D341Med (cell line): ENCODE measurements around the gene MANBA.
"Not testable (repeated sequence)": the region's sequence is repeated elsewhere in the genome, so short reads cannot be mapped to it uniquely, and the experiment has no call there.

Experiments
- DNase-seq: peaks from one replicate; pipeline ENCODE4 v3.0.0; 2012; ENCODE audit warnings: low spot score

MANBA gene

GRCh38 chr4:102761906-102762305, 1.1 kb upstream of the MANBA start:
- no peak for DNase-seq

- DNase-seq = no peak
Measured at GRCh38 chr4:102761296-102761701, 531 bp upstream of the MANBA start.

DNA sequence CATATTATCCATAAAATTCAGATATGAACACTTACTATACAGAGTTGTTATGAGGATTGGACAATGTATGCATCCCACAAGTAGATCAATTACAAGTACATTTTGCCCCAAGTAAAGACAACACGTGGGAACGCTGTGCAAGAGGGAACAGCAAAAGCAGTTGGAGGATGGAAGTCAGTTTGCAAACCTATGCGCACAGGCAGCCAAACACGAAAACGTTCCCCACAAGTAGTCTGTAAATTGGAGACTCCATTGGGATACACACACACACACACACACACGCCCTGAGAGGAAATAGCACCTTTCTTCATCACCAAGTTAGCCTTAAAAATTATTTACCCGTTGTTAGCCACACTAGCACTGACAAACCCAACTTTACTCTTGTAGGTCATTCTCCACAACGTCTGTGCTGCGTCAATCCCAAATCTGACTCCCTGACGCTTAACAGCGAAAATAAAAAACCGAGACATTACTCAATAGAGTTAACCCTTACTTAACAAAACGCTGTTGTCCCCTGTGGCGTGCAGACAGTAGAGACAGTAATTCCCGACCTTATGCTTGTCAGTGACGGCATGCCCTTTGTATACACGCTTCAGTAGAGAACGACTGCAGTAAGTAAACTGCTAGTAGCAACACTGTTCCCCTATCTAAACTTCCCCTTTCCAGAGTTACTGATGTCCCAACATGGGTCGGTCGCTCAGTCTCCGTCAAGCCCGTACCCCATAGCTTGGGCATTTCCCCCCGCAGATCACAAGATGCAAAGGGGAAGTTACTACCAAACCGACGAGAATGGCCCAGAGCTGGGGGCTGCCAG, 730 bp downstream of the MANBA start:
- DNase-seq = no peak

DNA sequence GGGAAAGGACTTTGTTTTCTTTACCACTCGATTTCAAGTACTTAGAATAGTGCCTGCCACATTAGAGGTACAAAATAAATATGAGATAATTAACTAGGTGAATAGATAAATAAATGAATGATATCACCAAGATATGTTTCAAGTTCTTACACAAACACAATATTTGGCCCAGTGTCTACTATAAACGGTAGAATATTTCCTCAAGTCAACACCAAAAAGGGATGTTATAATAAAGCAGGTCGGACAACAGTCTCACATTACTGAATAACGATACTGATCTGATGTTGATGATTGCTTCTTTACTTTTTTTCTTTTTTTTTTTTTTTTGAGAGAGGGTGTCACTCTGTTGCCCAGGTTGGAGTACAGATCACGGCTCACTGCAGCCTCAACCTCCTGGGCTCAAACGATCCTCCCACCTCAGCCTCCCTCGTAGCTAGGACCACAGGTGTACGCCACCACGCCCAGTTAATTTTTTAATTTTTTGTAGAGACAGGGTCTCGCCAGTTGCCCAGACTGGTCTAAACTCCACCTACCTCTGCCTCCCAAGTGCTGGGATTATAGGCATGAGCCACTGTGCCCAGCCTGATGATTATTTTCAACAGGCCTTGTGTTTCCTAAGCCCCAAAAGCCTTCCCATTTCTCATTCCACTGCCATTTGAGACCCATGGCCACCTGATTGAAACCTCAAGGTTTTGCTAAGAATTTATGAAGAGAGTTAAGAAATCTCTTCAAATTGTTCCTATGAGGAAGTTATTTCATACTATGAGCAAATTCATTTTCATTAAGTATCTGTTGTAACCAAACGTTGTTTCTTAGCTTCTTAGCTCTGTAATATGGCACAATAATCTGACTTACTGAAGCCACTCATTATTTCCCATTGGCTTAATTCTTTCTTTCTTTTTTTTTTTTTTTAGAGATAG, 2.3 kb downstream of the MANBA start:
- no peak for DNase-seq

DNA sequence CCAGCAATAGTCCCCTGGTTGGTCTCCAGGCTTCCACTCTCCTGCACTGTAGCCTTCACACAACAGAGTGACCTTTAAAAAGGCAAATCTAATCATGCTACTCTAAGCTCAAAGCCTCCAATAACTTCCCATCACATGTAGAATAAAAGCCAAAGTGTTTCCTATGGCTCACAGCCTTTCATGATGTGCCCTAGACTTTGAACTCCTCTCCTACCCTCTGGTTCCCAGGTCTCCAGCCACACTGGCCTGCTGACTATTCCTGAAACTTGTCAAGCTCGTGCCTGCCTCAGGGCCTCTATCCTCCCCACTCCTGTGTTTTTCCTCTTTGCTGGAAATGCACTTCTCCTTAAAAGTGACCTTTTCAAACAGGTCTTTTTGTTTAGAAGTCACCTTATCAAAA, 3.1 kb downstream of the MANBA start:
- no peak for DNase-seq

DNA sequence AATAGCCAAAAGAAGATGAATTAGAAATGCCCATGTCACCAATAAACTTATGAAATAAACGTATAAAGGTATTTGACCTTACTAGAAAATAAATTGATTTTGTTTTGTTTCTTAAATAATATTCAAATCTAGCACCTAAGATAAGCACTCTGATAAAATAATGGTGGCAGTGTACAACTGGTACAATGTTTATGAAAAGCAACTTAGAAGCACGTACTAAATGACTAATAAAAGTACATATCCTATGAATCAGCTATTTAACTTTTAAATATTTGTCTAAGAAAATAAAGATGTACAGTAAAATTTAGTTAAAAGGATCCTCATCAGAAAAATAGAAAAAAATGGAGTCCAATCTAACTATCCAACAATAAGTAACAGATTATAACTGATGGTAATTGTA, 6.7 kb downstream of the MANBA start:
- DNase-seq = no peak

GRCh38 chr4:102751941-102752340, 8.8 kb downstream of the MANBA start:
- DNase-seq = no peak

GRCh38 chr4:102743352-102743751, 17.4 kb downstream of the MANBA start:
- not testable (repeated sequence) for DNase-seq

DNA sequence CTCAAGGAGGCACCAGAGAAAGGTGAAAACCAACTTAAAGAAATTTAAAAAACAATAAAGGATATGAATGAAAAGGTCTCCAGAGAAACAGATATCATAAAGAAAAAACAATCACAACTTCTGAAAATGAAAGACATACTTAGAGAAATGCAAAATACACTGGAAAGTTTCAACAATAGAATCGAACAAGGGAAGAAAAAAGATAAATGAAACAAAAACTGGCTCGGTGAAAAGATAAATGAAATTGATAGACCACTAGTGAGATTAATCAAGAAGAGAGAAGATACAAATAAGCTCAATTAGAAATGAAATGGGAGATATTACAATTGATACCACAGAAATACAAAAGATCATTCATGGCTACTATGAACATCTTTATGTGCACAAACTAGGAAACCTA, 22.0 kb downstream of the MANBA start:
- not testable (repeated sequence) for DNase-seq

GRCh38 chr4:102736636-102737549, 23.9 kb downstream of the MANBA start:
- no peak for DNase-seq

DNA sequence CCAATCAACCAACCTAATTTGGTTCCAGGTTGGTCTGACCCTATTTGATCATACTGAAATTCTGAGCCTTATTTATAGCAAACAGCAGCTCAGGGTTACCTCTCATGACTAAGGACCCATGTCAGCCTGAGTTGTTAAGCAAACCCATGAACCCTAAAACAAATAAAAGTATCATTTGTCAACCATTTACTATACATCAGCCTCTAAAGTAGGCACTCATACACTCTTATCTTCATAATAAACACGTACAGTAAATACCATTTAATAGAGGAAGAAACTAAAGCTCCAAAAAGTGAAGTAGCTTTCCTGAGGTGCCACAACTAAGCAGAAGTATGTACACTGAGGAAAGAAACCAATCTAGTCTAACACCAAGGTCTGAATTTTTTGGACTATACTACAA, 25.2 kb downstream of the MANBA start:
- DNase-seq = no peak

GRCh38 chr4:102734591-102735385, 26.0 kb downstream of the MANBA start:
- DNase-seq = no peak

DNA sequence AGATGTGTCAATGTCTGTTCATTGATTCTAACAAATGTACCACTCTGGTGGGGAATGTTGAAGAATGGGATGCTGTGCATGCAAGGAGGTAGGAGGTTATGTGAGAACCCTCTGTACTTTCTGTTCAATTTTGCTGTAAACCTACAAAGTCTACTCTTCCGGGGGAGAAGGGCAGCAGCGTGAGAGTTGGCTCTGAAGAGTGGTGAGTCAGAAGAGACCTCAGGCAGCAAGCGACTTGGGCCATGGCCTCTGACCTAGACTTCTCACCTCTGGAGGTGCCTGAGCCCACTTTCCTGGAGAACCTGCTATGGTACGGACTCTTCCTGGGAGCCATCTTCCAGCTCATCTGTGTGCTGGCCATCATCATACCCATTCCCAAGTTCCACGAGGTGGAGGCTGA, 26.7 kb downstream of the MANBA start:
- DNase-seq = no peak

DNA sequence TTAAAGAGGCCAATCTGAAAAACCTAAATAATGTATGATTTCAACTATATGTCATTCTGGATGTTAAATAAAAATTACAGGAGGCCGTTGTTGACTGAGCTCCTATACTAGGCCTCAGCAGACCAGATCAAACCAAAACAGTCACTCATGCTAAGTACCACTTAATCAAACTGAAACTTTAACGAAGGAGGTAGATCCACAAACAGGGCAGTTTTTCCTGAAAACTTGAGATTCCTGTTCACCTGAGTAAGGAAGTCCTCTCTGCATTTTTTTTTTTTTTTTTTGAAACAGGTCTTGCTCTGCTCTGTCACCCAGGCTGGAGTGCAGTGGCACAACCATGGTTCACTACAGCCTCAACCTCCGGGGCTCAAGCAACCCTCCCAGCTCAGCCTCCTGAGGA, 27.7 kb downstream of the MANBA start:
- no peak for DNase-seq

GRCh38 chr4:102732678-102733077, 28.1 kb downstream of the MANBA start:
- no peak for DNase-seq

DNA sequence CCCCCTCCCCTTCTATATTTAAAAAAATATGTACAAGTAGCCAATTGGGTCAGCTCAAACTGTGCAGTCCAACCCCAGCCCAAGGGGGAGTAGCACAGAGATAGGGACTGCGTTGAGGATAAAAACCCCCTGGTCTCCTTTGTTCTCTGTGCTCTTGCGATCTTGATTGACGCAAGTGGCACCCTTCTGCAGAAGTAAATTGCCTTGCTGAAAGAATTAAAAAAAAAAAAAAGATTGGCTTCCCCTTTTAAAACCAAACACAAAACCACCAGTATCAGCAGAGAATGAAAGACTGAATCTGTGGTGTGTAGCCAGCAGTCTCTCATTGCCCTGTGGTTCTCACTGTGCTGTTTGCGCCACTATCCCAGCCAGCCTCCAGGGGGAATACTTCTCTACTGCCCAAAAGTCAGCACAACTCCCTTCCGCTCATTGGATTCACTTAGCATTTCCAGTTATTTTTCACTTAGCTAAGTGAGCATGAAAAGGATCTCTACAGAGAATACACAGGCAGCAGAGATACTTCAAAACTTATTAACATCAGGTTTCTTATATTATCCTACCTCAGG, 29.7 kb downstream of the MANBA start:
- DNase-seq = peak; percentile 36

DNA sequence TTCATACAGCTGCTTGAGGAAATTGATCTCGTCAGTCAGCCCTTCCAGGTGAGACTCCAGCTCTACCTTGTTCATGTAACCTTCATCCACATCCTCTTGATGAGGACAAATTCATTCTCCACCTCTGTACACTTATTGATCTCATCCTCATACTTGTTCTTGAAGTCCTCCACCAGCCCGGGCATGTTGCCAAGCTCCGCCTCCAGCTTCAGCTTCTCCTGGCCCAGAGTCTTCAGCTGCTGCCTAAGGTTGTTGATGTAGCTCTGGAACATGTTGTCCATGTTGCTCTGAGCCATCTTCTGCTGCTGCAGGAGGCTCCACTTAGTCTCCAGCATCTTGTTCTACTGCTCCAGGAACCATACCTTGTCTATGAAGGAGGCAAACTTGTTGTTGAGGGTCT, 31.3 kb downstream of the MANBA start:
- not testable (repeated sequence) for DNase-seq

DNA sequence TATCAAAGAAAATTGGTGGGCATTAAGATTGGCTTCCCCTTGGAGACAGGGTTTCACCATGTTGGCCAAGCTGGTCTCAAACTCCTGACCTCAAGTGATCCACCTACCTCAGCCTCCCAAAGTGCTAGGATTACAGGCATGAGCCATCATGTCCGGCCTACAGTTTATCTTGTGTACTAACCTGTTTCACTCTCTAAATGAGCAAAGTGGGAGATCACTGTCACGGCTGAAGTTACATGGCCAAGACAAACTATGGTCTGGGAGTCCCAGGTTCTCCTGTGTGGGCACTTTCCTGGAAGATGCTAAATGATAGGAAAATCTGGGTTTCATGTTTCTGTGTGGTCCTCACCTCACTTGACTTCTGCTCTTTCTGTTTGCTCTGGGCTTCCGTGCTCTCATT, 33.8 kb downstream of the MANBA start:
- DNase-seq = not testable (repeated sequence)

DNA sequence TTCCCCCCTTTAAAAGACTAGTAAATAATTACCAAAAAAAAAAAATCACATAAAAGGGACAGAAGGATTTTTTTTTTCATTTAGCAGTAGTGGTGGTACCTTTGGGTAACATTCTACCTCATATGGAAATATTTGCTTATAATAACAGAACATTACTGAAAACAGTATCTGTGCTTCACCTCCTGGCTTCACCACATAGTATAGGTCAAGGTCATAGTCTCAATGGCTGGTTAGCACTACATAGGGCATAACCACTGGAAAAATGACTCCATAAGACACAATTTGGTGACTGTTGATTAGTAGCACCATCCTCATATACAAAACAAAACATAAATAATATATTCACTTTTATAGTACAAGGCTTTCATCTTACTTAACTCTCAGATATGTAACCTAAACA, 34.7 kb downstream of the MANBA start:
- no peak for DNase-seq

DNA sequence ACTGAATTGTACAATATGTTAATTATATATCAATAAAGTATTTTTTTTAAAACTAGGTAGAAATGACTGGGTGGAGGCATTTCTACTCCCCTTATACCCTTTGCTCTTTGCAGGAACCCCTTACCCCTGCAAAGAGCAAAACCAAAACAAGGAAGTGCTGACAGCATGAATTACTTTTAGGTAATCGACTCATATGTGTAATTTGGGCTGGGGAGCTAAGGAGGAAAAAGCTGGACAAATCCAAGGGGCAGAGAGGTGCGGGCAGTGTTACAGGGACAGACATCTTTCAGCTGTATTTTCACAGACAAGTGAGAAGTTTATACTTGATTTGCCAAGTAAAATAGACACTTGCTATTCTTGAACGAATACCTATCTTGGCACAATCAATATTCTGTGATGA, 35.5 kb downstream of the MANBA start:
- DNase-seq = no peak

DNA sequence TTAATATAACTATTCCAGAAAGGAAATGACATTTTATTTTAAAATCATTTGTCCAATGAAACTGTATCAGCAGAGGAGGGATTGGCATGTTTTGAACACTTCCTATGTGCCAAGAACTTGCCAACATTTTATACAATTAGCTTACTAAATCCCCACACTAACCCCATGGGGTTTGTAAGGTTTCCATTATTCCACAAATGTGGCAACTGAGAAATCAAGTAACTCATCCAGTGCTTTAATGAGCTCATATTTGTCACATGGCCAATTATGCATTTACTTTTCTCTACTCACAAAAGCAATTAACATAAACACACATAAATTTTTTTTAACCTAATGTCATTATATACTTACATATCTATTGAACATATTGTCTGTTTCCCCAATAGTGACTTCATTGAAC, 37.3 kb downstream of the MANBA start:
- DNase-seq = no peak
